ACC112 (cell line): Measurements from ENCODE around the gene RNF114.
"Not testable (repeated sequence)": the region's sequence is repeated elsewhere in the genome, so short reads cannot be mapped to it uniquely, and the experiment has no call there.

Source experiments
- H2AFZ ChIP-seq: fragments of 200-600 bp; sonication (generic); one replicate; pipeline ENCODE4 v1.6.0; 2017; ENCODE audit warnings: antibody characterized with exemption, low read length; ENCODE audit not compliant: unreplicated experiment
- H3K27ac ChIP-seq: fragments of 200-600 bp; sonication (generic); 2 replicates; pipeline ENCODE4 v1.5.1; 2014; ENCODE audit warnings: low read depth, mild to moderate bottlenecking, antibody characterized with exemption, low read length, moderate library complexity
- H3K27me3 ChIP-seq: fragments of 200-600 bp; sonication (generic); 2 replicates; pipeline ENCODE4 v1.6.1; 2014; ENCODE audit warnings: mild to moderate bottlenecking, antibody characterized with exemption, low read length, moderate library complexity, mixed read lengths; ENCODE audit not compliant: insufficient read depth
- H3K36me3 ChIP-seq: fragments of 200-600 bp; sonication (generic); 2 replicates; pipeline ENCODE4 v1.6.1; 2016; ENCODE audit warnings: mild to moderate bottlenecking, antibody characterized with exemption, low read length, moderate library complexity, mixed read lengths; ENCODE audit not compliant: insufficient read depth
- H3K4me1 ChIP-seq: fragments of 200-600 bp; sonication (generic); one replicate; pipeline ENCODE4 v1.6.1; 2016; ENCODE audit warnings: low read length, mixed read lengths; ENCODE audit not compliant: insufficient read depth, unreplicated experiment, control insufficient read depth
- H3K4me3 ChIP-seq: fragments of 200-600 bp; sonication (generic); 2 replicates; pipeline ENCODE4 v1.5.1; 2014; ENCODE audit warnings: mild to moderate bottlenecking, low read depth, low read length
- H3K79me2 ChIP-seq: fragments of 200-600 bp; sonication (generic); one replicate; pipeline ENCODE4 v1.6.0; 2016; ENCODE audit warnings: low read length; ENCODE audit not compliant: control insufficient read depth, unreplicated experiment, insufficient read depth

The RNF114 gene

GRCh38 chr20:49989234-49990065 lies 53.3 kb downstream of the RNF114 start:
- Histone ChIP-seq H3K27me3 (no peaks in the 10 kb centered on the region), H3K79me2 (peaks cover 27% of the 10 kb centered on the region), H3K36me3 (no peaks in the 10 kb centered on the region; the same call in 1 of the 2 replicates), H2AFZ (peak overlapping the region; percentile 41), H3K27ac (peak overlapping the region; percentile 77), H3K4me1 (peaks cover 59% of the 10 kb centered on the region), H3K4me3 (peak overlapping the region; percentile 33; the same call in 1 of the 2 replicates)

- Histone ChIP-seq H3K27ac (peak overlapping the region; percentile 77), H3K79me2 (peaks cover 19% of the 10 kb centered on the region), H3K27me3 (no peaks in the 10 kb centered on the region), H3K4me3 (no peak overlapping the region), H2AFZ (peak overlapping the region; percentile 43), H3K36me3 (no peaks in the 10 kb centered on the region; the same call in 1 of the 2 replicates), H3K4me1 (peaks cover 50% of the 10 kb centered on the region)
Observed at GRCh38 chr20:49990271-49990720, 54.1 kb downstream of the RNF114 start.

- Histone ChIP-seq H3K36me3 (no peaks in the 10 kb centered on the region), H2AFZ (no peak overlapping the region), H3K27ac (no peak overlapping the region), H3K79me2 (no peaks in the 10 kb centered on the region), H3K27me3 (no peaks in the 10 kb centered on the region), H3K4me3 (no peak overlapping the region), H3K4me1 (peaks cover 22% of the 10 kb centered on the region)
Observed at GRCh38 chr20:49993301-49993751, 57.1 kb downstream of the RNF114 start.

- no peak overlapping the region for H2AFZ ChIP-seq
- no peaks in the 10 kb centered on the region for H3K27me3 ChIP-seq
- H3K4me1 ChIP-seq = no peaks in the 10 kb centered on the region
- H3K79me2 ChIP-seq = no peaks in the 10 kb centered on the region
- H3K36me3 ChIP-seq = no peaks in the 10 kb centered on the region
- no peak overlapping the region for H3K27ac ChIP-seq
- H3K4me3 ChIP-seq = no peak overlapping the region
Observed at GRCh38 chr20:49995586-49995985, 59.4 kb downstream of the RNF114 start.

- H3K27me3 ChIP-seq, H2AFZ ChIP-seq, H3K27ac ChIP-seq, H3K36me3 ChIP-seq, H3K79me2 ChIP-seq, H3K4me1 ChIP-seq, H3K4me3 ChIP-seq: not testable (repeated sequence)
Observed at GRCh38 chr20:49998478-49999188, 62.4 kb downstream of the RNF114 start.

GRCh38 chr20:49999329-49999728 lies 63.1 kb downstream of the RNF114 start:
- H2AFZ ChIP-seq = no peak overlapping the region
- peaks cover 3% of the 10 kb centered on the region for H3K4me1 ChIP-seq
- H3K27me3 ChIP-seq = no peaks in the 10 kb centered on the region
- no peak overlapping the region for H3K27ac ChIP-seq
- H3K36me3 ChIP-seq = no peaks in the 10 kb centered on the region
- H3K79me2 ChIP-seq = no peaks in the 10 kb centered on the region
- no peak overlapping the region for H3K4me3 ChIP-seq

- not testable (repeated sequence) for H3K79me2 ChIP-seq, H3K4me1 ChIP-seq, H3K27me3 ChIP-seq, H3K36me3 ChIP-seq, H3K4me3 ChIP-seq, H2AFZ ChIP-seq
- 0 out of 2 replicates have a peak overlapping the region, but pooled peaks have one; percentile 15 for H3K27ac ChIP-seq
Observed at GRCh38 chr20:50000548-50001222, 64.5 kb downstream of the RNF114 start.

GRCh38 chr20:50001784-50002311 lies 65.7 kb downstream of the RNF114 start:
- Histone ChIP-seq H3K79me2 (no peaks in the 10 kb centered on the region), H3K36me3 (no peaks in the 10 kb centered on the region), H3K27me3 (no peaks in the 10 kb centered on the region), H2AFZ (no peak overlapping the region), H3K4me1 (peaks cover 5% of the 10 kb centered on the region), H3K27ac (no peak overlapping the region), H3K4me3 (no peak overlapping the region)

- peaks cover 5% of the 10 kb centered on the region for H3K4me1 ChIP-seq
- H3K36me3 ChIP-seq = no peaks in the 10 kb centered on the region
- H3K4me3 ChIP-seq = no peak overlapping the region
- no peaks in the 10 kb centered on the region for H3K27me3 ChIP-seq
- H2AFZ ChIP-seq = no peak overlapping the region
- peak overlapping the region; percentile 66 for H3K27ac ChIP-seq
- no peaks in the 10 kb centered on the region for H3K79me2 ChIP-seq
Observed at GRCh38 chr20:50003253-50003656, 67.1 kb downstream of the RNF114 start.
